GM21717 (cell line): ENCODE measurements around the gene PHOSPHO1.
A peak's percentile ranks its signal among the peaks of the same experiment; 100 is the strongest.
"Not testable (repeated sequence)": the region's sequence is repeated elsewhere in the genome, so short reads cannot be mapped to it uniquely, and the experiment has no call there.

ENCODE experiments used
- ATAC-seq: cut with Tn5 transposase; IDR thresholded peaks from one replicate; pipeline ENCODE4 v1.9.1; 2021; ENCODE audit warnings: mild to moderate bottlenecking, moderate library complexity; ENCODE audit not compliant: unreplicated experiment

PHOSPHO1 gene

DNA sequence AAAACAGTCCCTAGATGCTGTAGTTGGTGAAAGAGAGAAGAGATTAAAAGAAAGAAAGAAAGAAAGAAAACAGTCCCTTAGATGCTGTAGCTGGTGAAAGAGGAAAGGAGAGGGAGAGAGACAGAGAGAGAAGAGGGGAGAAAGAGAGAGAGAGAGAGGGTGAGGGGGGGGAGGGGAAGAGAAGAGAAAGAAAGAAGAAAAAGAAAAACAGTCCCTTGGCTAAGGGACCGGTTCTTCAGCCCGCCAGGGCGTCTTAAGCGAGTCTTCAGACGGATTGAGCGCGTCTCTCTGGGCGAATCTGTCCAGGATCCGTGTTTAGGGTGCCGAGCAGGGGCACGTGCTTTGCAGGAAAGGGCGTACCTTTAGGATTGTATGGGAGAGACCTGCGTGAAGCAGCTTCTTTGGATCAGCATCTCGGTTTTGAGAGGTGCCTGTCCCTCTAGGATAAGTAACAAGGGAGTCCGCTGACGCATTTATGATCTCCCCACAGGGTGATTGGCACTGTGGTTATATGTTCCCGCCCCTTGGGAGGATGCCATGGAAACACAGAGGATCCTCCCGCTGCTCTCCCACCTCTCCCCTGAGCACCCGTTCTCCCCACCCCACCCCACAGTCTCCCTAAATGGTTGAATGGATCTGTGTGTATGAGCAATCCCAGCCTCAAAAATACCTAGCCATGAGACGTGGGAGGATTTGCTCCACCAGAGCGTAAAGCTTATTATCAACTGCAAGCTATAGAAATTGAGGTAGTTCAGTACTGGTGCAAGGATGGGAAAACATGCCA is 36.9 kb downstream of the PHOSPHO1 start:
- ATAC-seq, result no peak

DNA sequence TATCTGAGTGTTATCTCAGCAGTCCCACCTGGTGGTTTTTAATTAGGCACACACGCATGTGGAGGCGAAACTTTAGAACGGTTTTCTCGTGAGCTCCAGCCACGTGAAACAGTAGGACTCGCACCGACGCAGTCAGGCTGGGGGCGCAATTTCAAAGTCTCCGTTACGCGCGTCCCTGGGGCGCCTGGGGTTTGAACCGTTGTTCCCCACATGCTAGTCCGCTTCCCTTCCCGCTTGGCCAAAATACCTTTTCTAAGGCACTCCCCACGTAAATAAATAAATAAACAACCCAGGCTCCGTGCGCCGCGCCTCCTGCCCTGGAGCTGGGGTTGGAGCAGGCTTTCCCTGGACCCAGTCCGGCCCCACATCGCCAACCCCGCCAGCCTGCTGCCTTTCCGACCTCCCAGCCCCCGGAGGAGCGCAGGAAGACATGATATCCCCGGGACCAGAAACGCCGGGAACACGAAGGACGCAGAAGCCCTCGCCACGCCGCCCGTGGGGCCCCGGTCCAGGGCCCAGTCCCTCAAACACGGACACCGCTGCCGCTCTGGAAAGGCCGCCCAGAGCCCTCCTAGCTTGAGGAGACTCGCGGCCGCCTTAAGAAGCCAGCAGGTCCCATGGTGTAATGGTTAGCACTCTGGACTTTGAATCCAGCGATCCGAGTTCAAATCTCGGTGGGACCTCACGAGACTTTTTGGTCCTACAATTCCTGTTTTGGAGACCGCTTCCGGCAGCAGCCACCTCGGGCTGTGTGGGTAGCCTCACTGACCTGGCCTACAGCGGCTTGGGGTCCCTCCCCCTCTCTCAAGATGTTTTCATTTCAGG is 38.5 kb downstream of the PHOSPHO1 start:
- ATAC-seq, result peak; percentile 49

DNA sequence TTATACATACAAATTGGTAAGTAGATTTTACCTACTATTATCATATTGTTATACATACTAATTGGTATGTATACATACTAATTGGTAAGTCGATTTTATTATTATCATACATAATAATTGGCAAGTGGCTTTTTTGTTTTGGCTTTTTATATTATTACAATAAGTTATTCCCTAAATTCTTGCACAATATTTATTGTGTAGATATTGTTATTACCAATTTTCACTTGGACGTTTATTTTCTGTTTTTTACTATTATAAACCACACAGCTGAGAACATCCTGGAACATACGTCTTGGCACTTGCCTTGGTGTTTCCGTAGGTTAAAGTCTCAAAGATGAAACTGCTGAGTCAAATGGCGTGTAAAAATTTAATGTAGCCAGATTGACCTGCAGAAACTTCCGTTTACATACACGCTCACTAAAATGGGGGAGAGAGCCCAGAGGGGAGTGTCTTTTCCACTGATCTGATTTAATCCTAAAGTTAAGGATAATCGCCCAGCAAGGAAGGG is 39.1 kb downstream of the PHOSPHO1 start:
- ATAC-seq, result peak; percentile 4

DNA sequence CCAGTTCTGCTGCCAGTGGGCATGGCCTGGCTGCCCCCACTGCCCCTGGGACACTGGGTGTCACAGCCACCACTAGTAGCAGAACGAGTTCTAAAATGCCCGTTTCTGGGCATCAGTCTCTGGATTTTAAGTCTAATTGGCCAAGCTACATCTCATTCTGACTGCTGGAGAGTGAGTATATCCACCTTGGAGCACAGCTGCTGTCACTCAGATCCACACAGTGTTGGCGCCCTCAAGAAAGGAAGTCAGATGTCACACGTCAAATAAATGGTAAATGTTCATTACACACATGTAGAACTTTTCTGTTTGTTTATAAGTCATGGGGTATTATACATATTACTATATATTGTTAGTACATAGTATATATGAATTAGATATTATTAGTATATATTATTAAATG is 39.7 kb downstream of the PHOSPHO1 start:
- no peak for ATAC-seq

DNA sequence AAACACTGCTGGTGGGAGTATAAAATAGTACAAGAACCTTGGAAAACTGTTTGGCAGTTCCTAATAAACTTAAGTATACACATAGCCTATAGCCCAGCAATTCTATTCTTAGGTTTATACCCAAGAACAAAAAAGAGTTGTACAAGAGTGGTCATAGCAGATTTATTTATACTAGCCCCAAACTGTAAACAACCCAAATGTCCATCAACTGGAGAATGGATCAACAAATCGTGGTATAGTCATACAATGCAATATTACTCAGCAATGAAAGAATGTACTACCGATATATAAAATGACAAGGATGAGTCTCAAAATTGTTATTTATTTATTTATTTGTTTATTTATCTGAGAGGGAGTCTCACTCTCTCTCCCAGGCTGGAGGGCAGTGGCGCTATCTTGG is 43.3 kb downstream of the PHOSPHO1 start:
- no peak for ATAC-seq

DNA sequence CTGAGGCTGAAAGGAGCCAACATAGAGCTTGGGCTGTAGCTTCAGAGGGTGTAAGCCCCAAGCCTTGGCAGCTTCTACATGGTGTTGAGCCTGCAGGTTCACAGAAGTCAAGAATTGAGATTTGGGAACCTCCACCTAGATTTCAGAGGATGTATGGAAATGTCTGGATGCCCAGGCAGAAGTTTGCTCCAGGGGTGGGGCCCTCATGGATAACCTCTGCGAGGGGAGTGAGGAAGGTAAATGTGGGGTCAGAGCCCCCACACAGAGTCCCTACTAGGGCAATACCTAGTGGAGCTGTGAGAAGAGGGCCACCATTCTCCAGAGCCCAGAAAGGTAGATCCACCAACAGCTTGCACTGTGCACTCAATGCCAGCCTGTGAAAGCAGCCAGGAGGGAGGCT is 45.2 kb downstream of the PHOSPHO1 start:
- not testable (repeated sequence) for ATAC-seq

DNA sequence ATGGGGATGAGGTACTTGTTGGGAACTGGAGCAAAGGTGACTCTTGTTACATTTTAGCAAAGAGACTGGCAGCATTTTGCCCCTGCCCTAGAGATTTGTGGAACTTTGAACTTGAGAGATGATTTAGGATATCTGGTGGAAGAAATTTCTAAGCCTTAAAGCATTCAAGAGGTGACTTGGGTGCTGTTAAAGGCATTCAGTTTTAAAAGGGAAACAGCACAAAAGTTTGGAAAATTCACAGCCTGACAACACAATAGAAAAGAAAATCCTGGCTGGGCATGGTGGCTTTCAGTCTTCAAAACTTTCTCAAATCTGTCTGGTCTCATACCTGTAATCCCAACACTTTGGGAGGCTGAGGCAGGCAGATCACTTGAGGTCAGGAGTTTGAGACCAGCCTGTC is 46.1 kb downstream of the PHOSPHO1 start:
- ATAC-seq, result not testable (repeated sequence)

DNA sequence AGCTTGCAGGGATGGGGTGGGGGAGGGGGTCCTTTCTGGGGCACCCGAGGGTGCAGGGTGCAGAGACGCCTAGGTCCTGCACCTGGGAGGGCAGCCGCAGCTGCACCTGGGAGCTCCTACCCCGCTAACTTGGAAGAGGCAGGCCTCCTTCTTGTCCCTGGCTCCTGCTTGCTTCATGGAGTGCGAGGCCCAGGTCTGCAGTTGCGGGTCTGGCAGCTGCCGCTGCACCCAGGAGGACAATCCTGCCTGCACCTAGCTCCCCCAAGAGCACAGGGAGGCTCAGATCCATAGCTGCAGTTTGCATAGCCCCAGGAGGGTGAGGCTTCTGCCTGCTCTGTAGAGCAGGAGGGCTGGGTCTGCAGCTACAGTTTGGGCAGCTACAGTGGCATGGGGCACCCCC is 46.8 kb downstream of the PHOSPHO1 start:
- ATAC-seq, result no peak

DNA sequence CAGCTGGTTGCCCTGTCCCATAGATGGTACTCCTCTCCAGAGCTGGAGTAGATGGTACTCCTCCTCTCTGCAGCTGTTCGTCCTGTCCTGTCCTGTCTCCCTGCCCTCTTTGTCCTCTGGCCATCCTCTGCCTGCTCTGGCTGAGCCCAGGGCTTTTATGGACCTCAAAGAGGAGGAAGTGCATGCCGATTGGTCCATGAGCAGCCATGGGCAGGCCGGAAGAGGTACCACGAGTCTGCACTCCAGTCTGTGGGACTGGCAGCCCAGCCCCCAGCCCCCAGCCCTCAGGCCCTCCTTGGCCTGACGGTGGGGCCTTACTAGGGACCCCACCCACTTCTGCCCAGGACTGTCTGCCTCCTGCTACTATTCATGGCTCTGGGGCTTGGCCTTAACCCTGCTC is 47.2 kb downstream of the PHOSPHO1 start:
- no peak for ATAC-seq

DNA sequence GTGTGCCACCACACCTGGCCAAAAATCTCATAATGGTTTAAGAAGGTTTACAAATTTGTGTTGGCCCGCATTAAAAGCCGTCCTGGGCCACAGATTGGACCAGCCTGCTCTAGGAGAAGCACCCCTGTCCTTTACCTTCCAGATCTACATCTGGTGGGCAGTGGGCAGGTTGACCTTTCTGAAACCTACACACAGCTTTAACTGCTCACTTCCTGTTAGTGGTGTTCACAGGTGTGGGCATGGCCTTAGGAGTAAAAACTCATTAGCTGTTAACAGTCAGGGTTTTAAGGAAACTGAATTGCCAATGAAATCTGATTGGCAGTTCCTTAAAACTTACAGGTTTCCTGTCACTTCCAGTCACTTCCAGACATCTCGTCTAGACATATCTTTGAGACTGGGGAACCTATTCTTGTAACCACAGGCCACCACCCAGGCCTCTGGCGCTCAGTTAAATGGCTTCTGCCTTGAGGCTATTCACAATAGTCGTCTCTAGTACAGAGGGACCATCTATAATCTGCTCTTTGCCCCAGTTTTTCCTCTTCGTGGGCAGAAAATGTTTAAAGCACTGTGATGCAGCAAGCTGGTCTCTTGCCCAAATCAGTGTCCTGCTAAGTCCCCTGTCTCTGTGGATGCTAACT is 49.5 kb downstream of the PHOSPHO1 start:
- ATAC-seq, result no peak

DNA sequence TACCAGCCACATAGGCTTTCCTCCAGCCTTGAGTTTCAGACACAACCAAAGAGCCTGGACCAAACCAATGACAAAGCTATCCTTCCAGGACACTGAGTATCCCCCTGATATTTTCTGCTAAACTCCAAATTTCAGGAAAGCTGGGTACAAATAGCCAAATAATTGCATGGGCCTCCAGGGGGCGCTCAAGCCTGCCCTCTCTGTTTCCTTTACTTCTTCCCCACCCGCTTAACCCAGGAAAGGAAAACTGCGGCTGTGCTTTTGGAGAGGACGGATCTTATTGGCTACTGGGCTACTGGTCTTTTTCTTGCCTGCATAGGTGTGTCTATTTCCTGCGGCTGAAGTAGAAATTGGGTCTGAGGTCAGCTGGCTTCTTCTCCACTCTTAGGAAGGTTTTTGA is 50.3 kb downstream of the PHOSPHO1 start:
- ATAC-seq, result no peak

DNA sequence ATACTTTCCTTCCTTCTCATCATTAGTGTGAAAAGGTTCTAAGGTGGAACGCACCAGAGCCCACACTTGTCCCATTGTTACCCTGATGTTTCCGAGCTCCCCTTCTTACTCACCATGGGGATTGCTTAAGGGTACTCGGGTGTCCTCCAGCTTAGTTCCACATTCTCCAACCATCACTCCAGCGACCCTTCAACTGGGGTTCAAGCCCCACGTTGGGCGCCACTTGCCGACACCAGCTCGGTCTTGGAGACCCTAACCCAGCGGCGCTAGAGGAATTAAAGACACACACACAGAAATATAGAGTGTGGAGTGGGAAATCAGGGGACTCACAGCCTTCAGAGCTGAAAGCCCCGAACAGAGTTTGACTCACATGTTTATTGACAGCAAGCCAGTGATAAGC is 54.6 kb downstream of the PHOSPHO1 start:
- ATAC-seq, result not testable (repeated sequence)
